A673 (cell line): ENCODE results near the gene PALD1. TPM values are rescaled to one million over a fixed set of nuclear protein-coding genes. Genes with fewer than 3 reads are reported as not detected.

Experiments used
- BruUV-seq: library from RNA; stranded (reverse); fragments of 400-500 nt; replicated peaks from 2 replicates; lab custom pipeline; 2021; lab: Mats Ljungman, UMichigan
- CTCF ChIA-PET: fragments of 300-600 bp; sonication (Branson Sonifier 250); formaldehyde crosslinking; loops from one replicate; lab custom pipeline; 2022; ENCODE audit warnings: antibody characterized with exemption; lab: Charles Lee
- POLR2A ChIA-PET: fragments of 300-600 bp; sonication (Branson Sonifier 250); formaldehyde crosslinking; loops from one replicate; lab custom pipeline; 2022; ENCODE audit warnings: antibody characterized with exemption; ENCODE audit not compliant: low non-redundant PET; lab: Charles Lee
- DNase-seq: peaks from one replicate; pipeline ENCODE4 v3.0.0-alpha.2; 2015; ENCODE audit warnings: low spot score
- H3K27ac ChIP-seq: fragments of 200-600 bp; sonication (generic); 2 replicates; pipeline ENCODE4 v1.5.1; 2016; ENCODE audit warnings: mixed run types, low read depth, mild to moderate bottlenecking, mixed read lengths, antibody characterized with exemption, low read length; ENCODE audit not compliant: poor library complexity, severe bottlenecking
- H3K27me3 ChIP-seq: fragments of 200-600 bp; sonication (generic); replicated peaks from 2 replicates; pipeline ENCODE4 v1.6.1; 2017; ENCODE audit warnings: mixed run types, low read depth, mild to moderate bottlenecking, mixed read lengths, antibody characterized with exemption, low read length; ENCODE audit not compliant: insufficient read depth, poor library complexity
- H3K36me3 ChIP-seq: fragments of 200-600 bp; sonication (generic); 2 replicates; pipeline ENCODE4 v1.6.1; 2016; ENCODE audit warnings: mixed run types, mild to moderate bottlenecking, mixed read lengths, antibody characterized with exemption, low read length; ENCODE audit not compliant: insufficient read depth, poor library complexity, severe bottlenecking
- H3K4me1 ChIP-seq: fragments of 200-600 bp; sonication (generic); 2 replicates; pipeline ENCODE4 v1.6.1; 2017; ENCODE audit warnings: mixed run types, mild to moderate bottlenecking, mixed read lengths, antibody characterized with exemption, low read length; ENCODE audit not compliant: insufficient read depth, poor library complexity, severe bottlenecking
- H3K4me3 ChIP-seq: fragments of 200-600 bp; sonication (generic); 2 replicates; pipeline ENCODE4 v1.5.1; 2016; ENCODE audit warnings: low read depth, mixed run types, mild to moderate bottlenecking, mixed read lengths, low read length; ENCODE audit not compliant: poor library complexity, severe bottlenecking
- H3K9me3 ChIP-seq: fragments of 200-600 bp; sonication (generic); 2 replicates; pipeline ENCODE4 v1.6.1; 2016; ENCODE audit warnings: mixed run types, low read depth, mild to moderate bottlenecking, mixed read lengths, antibody characterized with exemption, low read length; ENCODE audit not compliant: poor library complexity, severe bottlenecking
- EZH2 ChIP-seq: fragments of 200-600 bp; sonication (generic); IDR thresholded peaks from 2 replicates; pipeline ENCODE4 v1.6.1; 2017; ENCODE audit warnings: borderline replicate concordance, low read depth, mild to moderate bottlenecking, mixed read lengths, antibody characterized with exemption, low read length; ENCODE audit not compliant: poor library complexity, severe bottlenecking
- intact Hi-C: fragments of 100-400 bp; cut with micrococcal nuclease; formaldehyde crosslinking; loops from one replicate; pipeline ENCODE4 v1.10.0; 2022; ENCODE audit not compliant: unreplicated experiment
- total RNA-seq: library from RNA; stranded (reverse); gene quantifications from 2 replicates; pipeline ENCODE4 v1.2.3, GENCODE V29; 2021
- TF ChIP-seq, protein P1 (sequence below): fragments of 300-800, 200-600 bp; sonication (generic); conservative IDR thresholded peaks from 2 replicates; pipeline ENCODE4 v1.5.1; 2017; ENCODE audit warnings: low read depth, mild to moderate bottlenecking, antibody characterized with exemption, low read length, moderate library complexity, mixed read lengths

The PALD1 gene
- total RNA-seq, 1 experiment from 2014 or later: 9.0 TPM

DNA sequence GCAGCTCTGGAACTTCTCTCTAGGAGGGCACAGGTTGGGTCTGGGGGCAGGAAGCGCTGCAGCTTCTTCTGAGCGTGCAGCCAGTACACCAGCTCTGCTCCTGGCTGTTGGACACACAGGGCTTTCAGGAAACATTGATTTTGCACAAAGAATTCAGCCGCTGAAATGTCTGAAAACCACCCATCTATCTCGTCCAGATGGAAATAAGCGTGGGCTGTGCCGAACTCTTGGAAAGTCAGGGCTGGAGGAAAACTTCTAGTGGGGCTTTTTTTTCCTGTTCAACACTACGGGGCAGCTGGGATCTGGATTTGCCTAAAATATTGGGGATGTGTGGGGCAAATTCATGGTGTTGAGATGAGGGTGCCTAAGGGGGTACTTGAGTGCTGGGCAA, 31.2 kb downstream of the PALD1 start:
- intact Hi-C loops: no loop called here
- Histone ChIP-seq H3K27ac (no peak overlapping the region), H3K9me3 (no peaks in the 10 kb centered on the region), H3K27me3 (no peaks in the 10 kb centered on the region), H3K36me3 (no peaks in the 10 kb centered on the region), H3K4me3 (no peak overlapping the region), H3K4me1 (peaks cover 7% of the 10 kb centered on the region)
- no TSS peak for BruUV-seq
- POLR2A ChIA-PET: no interaction called here
- CTCF ChIA-PET: no interaction called here
- DNase-seq: no peak
- TF ChIP-seq, protein P1, sequence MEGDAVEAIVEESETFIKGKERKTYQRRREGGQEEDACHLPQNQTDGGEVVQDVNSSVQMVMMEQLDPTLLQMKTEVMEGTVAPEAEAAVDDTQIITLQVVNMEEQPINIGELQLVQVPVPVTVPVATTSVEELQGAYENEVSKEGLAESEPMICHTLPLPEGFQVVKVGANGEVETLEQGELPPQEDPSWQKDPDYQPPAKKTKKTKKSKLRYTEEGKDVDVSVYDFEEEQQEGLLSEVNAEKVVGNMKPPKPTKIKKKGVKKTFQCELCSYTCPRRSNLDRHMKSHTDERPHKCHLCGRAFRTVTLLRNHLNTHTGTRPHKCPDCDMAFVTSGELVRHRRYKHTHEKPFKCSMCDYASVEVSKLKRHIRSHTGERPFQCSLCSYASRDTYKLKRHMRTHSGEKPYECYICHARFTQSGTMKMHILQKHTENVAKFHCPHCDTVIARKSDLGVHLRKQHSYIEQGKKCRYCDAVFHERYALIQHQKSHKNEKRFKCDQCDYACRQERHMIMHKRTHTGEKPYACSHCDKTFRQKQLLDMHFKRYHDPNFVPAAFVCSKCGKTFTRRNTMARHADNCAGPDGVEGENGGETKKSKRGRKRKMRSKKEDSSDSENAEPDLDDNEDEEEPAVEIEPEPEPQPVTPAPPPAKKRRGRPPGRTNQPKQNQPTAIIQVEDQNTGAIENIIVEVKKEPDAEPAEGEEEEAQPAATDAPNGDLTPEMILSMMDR: no peak
- no peak for TF ChIP-seq EZH2

GRCh38 chr10:70510453-70510852, 31.9 kb downstream of the PALD1 start:
- peaks cover 7% of the 10 kb centered on the region for H3K4me1 ChIP-seq
- POLR2A ChIA-PET: no interaction called here
- no peaks in the 10 kb centered on the region for H3K9me3 ChIP-seq
- H3K36me3 ChIP-seq: no peaks in the 10 kb centered on the region
- H3K27ac ChIP-seq: no peak overlapping the region
- BruUV-seq: no TSS peak
- H3K4me3 ChIP-seq: no peak overlapping the region
- DNase-seq: no peak
- intact Hi-C loops: no loop called here
- H3K27me3 ChIP-seq: no peaks in the 10 kb centered on the region
- CTCF ChIA-PET: no interaction called here
- TF ChIP-seq, protein P1: no peak
- no peak for TF ChIP-seq EZH2

DNA sequence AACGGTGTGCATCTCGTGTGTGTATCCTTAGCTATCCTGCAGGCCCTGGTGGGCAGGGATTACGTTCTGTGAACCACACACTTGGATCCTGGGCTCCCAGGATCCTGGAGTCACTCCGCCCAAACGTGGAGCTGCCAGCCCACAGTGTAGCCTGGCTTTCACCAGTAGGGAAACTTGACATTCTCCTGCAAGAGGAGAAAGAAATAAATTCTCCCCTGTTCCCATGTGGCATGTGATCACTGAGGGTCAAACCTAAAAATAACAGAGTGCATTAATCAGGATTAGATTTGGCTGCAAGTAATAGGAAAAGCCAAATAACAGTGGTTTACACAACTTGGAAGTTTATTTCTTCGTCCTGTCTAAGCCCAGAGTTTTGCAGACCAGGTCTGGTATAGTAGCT, 32.3 kb downstream of the PALD1 start:
- no TSS peak for BruUV-seq
- H3K4me1 ChIP-seq: peaks cover 7% of the 10 kb centered on the region
- H3K9me3 ChIP-seq: no peaks in the 10 kb centered on the region
- DNase-seq: no peak
- POLR2A ChIA-PET: no interaction called here
- CTCF ChIA-PET: no interaction called here
- H3K36me3 ChIP-seq: no peaks in the 10 kb centered on the region
- no peak overlapping the region for H3K4me3 ChIP-seq
- no peak overlapping the region for H3K27ac ChIP-seq
- H3K27me3 ChIP-seq: no peaks in the 10 kb centered on the region
- TF ChIP-seq, protein P1: no peak
- no peak for TF ChIP-seq EZH2
- intact Hi-C loops: no loop called here
